Kidney epithelial cell (primary cell): ENCODE results near the gene TCFL5. TPM values are rescaled to one million over a fixed set of nuclear protein-coding genes. Genes with fewer than 3 reads are reported as not detected.
"Not testable (repeated sequence)": the region's sequence is repeated elsewhere in the genome, so short reads cannot be mapped to it uniquely, and the experiment has no call there.

ENCODE experiments used
- DNase-seq: peaks from one replicate; pipeline ENCODE4 v3.0.0-alpha.2; 2010; ENCODE audit warnings: low read depth
- H3K27me3 ChIP-seq: 2 replicates; pipeline ENCODE4 v1.6.0; 2011; ENCODE audit warnings: low read length; ENCODE audit not compliant: control insufficient read depth, insufficient read depth
- H3K36me3 ChIP-seq: 2 replicates; pipeline ENCODE4 v1.5.1; 2011; ENCODE audit warnings: low read length; ENCODE audit not compliant: control insufficient read depth, insufficient read depth
- H3K4me3 ChIP-seq: 2 replicates; pipeline ENCODE4 v1.5.1; 2011; ENCODE audit warnings: low read depth, mild to moderate bottlenecking, control low read depth, low read length
- CTCF ChIP-seq: IDR thresholded peaks from 2 replicates; pipeline ENCODE4 v1.5.1; 2011; ENCODE audit warnings: mild to moderate bottlenecking, moderate library complexity, low read length, control low read depth, inconsistent platforms; ENCODE audit not compliant: insufficient read depth, poor library complexity, severe bottlenecking
- total RNA-seq: library from RNA; depleted of rRNA; stranded (reverse); fragments of >200 nt; gene quantifications from 2 replicates; pipeline ENCODE4 v1.2.3, GENCODE V29; 2015

TCFL5 gene
- total RNA-seq, 1 donor from 2014 or later, result 5.4 TPM

DNA sequence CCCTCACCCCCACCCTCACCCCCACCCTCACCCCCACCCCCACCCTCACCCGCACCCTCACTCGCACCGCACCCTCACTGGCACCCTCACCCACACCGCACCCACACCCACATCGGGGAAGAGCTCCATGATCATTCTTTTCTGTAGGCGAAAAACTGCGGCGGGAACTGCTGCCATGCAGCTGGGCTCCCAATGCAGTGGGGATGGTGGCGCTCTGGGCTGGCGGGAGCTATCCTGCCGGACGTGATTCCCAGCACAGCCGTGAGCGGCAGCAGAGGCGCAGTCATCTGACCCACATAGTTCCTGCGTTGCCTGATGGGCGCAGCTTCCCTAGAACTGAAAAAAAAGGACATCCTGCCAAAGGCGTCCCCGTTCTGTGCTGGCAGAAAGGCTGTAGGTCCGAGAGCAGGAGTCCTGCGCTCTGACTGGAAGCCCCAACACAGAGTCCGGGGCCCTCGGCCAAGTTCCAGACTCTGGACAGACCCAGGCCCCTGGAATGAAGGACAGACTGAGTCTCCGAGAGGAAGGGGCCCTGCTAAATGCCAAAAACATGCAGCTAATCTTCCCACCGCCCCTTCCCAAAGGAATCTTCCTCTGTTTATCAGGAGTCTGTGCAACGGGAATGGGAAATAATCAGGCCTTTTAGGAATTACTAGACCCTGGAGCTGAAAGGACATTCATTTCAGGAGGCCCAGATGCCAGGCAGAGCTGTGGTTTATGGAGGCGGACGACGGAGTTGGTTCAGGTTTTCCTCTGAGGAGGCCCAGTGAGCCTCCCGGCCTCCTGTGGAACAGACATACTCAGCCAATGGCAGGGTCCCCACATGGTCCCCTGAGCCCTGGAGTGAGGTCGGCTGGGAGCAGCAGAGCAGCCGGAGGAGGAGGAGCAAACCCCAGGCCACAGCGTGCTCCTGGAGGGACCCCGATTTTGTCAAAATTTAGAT, 14.1 kb upstream of the TCFL5 start:
- no peak overlapping the region for H3K4me3 ChIP-seq
- peak; percentile 46 for TF ChIP-seq CTCF
- H3K27me3 ChIP-seq, result peaks cover 5% of the 10 kb centered on the region
- H3K36me3 ChIP-seq, result no peaks in the 10 kb centered on the region
- DNase-seq, result no peak

DNA sequence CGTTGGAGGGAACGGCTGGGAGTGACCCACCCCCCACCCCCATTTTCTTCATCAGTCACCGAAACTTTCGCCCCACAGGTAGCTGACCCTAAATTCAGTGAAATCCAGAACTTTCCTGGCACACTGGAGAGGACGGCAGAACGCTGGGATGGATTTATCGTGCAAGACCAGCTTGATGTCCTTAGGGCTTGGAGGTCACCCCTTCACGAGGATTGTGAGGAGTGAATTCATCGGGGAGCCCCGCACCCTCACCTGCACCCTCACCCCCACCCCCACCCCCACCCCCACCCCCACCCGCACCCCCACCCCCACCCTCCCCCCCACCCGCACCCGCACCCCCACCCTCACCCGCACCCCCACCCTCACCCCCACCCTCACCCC, 13.3 kb upstream of the TCFL5 start:
- H3K4me3 ChIP-seq, result no peak overlapping the region
- H3K27me3 ChIP-seq, result peaks cover 5% of the 10 kb centered on the region
- no peak for DNase-seq
- H3K36me3 ChIP-seq, result no peaks in the 10 kb centered on the region
- TF ChIP-seq CTCF, result no peak

DNA sequence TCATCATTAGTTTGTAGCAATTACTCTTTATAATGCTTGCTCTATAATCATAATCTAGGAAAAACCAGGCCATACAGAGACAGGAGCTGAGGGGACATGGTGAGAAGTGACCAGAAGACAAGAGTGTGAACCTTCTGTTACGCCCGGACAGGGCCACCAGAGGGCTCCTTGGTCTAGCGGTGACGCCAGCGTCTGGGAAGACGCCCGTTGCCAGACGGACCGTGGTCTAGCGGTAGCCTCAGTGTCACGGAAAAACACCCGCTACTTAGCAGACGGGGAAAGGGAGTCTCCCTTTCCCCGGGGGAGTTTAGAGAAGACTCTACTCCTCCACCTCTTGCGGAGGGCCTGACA, 12.0 kb upstream of the TCFL5 start:
- not testable (repeated sequence) for H3K36me3 ChIP-seq, H3K4me3 ChIP-seq, H3K27me3 ChIP-seq, DNase-seq
- peak; percentile 56 for TF ChIP-seq CTCF

DNA sequence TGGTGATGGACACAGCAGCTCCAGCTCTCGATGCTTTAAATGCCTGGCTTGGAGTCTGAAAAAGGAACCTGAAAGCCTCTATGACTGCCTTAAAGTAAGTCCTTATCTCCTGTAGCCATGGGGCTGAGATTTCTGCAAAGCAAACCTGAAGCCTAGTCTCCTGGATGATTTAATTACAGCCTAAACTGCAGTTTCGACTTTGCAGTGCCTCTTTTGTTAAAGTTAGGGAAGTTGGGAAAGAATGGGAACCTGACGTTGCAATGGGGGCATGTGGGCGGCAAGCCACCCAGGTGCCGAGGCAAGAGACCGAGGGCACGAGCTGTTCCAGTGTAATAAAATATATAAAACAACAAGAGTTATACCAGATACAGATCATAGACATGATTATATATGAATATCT, 11.7 kb upstream of the TCFL5 start:
- no peak overlapping the region for H3K4me3 ChIP-seq
- DNase-seq, result no peak
- no peaks in the 10 kb centered on the region for H3K36me3 ChIP-seq
- no peak for TF ChIP-seq CTCF
- no peaks in the 10 kb centered on the region for H3K27me3 ChIP-seq

- no peak for DNase-seq
- no peak for TF ChIP-seq CTCF
These were observed 11.2 kb upstream of the TCFL5 start for GRCh38 chr20:62872862-62873261.

DNA sequence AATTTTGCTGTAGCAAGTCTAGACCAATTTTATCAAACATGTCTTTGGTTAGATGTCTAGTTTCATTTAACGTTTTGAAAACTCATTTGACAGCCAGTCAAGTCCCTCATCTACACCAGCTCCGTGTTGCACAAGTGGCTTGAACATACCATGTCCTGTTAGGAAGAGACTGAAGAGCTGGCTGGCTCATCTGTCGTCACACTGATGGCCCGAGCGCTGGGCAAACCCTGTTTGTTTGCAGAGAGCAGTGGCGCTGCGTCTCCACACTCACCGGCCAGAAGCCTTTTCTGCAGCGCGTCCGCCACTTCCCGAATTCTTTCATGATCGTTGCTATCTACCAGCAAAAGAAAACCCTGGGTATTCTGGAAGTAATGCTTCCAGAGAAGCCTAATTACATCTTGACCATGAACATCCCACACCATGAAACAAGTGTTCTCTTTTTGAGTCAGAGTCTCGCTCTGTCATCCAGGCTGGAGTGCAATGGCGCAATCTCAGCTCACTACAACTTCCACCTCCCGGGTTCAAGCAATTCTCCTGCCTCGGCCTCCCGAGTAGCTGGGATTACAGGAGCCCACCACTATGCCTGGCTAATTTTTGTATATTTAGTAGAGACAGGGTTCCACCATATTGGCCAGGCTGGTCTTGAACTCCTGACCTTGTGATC, 10.7 kb upstream of the TCFL5 start:
- no peak overlapping the region for H3K4me3 ChIP-seq
- H3K36me3 ChIP-seq, result no peaks in the 10 kb centered on the region
- no peaks in the 10 kb centered on the region for H3K27me3 ChIP-seq
- DNase-seq, result no peak
- TF ChIP-seq CTCF, result no peak

More at GRCh38 chr20:62872862-62873261, 11.2 kb upstream of the TCFL5 start:
- Histone ChIP-seq H3K27me3 (no peaks in the 10 kb centered on the region), H3K4me3 (no peak overlapping the region), H3K36me3 (no peaks in the 10 kb centered on the region)
